ENCODE measurements around the gene LRRC3.

Gene LRRC3

DNA sequence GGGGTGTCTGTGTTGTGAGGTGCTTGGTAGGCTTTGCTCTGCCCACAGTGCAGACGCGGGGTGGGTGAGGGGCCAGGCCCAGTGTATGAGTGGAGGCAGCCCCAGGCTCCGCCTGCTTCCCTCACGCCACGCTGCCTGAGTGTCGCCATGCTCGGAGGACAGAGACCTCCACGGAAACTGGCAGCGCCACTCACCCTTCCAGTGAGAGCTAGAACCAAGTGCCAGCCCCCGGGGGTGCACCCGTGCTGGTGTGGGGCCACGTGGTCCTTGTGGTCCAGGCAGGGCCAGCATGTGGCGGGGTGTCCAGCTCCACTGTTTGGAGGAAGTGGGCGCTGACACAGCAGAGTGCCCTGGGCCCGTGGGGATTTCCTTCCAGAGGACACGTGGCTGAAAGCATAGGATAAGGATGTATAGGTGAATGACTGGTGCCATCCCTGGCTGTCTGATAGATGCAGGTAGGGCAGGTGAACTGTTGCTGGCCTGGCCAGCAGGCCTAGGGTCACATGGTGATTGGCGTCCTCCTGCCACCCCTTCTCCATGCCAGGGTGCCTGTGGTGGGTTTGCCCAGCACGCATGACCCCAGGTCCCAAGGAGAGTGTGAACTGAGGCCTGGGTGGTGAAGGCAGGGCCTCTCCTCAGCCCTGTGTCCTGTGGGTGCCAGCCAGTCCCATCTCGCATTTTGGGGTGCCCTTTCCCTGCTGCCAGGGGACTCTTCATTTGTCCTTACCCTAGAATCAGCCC, 3.8 kb downstream of the LRRC3 start:
- TF ChIP-seq, protein P1, sequence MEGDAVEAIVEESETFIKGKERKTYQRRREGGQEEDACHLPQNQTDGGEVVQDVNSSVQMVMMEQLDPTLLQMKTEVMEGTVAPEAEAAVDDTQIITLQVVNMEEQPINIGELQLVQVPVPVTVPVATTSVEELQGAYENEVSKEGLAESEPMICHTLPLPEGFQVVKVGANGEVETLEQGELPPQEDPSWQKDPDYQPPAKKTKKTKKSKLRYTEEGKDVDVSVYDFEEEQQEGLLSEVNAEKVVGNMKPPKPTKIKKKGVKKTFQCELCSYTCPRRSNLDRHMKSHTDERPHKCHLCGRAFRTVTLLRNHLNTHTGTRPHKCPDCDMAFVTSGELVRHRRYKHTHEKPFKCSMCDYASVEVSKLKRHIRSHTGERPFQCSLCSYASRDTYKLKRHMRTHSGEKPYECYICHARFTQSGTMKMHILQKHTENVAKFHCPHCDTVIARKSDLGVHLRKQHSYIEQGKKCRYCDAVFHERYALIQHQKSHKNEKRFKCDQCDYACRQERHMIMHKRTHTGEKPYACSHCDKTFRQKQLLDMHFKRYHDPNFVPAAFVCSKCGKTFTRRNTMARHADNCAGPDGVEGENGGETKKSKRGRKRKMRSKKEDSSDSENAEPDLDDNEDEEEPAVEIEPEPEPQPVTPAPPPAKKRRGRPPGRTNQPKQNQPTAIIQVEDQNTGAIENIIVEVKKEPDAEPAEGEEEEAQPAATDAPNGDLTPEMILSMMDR (IDR thresholded peaks at IDR 0.05; ENCODE audit: borderline replicate concordance, control extremely low read depth, extremely low read depth, insufficient read depth, missing control alignments) = no peak
- in situ Hi-C loops (cut with MboI; ENCODE audit: low sequenced_read_pairs, unreplicated experiment) = loop anchor here (25.0 kb wide), 3 partner anchors 97 to 622 kb away; partner anchors contain the start of gene TRPM2
- no peak for DNase-seq (ENCODE audit: low spot score)

DNA sequence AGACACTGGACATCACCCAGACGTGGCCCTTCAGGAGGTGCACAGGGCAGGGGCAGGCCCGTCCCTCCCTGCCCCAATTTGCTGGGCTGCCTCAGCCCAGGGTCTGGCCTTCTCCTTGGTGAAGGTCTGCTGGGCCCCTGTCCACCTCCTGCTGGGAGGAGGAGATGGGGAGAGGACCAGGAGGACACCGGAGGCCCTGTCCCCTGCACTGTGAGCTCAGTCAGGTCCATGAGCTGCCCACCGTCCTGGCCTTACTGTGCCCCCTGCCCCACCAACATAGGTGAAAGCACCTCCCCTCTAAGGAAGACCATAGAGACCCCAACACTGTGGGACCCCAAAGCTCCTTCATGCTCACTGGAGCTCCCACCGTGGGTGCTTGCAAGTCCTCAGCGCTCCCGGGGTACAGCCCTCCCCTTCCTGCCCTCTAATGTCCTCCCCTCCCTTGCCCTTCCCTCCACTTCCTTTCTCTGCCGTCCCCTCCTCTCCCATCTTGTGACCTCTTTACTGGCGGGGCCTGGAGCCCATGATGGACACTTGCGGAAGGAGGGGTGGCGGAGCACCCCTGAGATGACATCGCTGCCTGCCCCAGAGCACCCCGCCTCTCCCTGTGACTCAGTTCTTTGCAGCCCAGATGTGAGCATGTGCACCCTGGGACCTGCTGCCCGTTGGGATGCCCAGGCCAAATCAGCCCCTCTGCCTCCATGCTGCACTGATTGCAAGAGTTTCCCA, 4.6 kb downstream of the LRRC3 start:
- DNase-seq (ENCODE audit: low spot score) = no peak
- in situ Hi-C loops (cut with MboI; ENCODE audit: low sequenced_read_pairs, unreplicated experiment) = loop anchor here (25.0 kb wide), 3 partner anchors 98 to 623 kb away; partner anchors contain the start of gene TRPM2
- TF ChIP-seq, protein P1 (IDR thresholded peaks at IDR 0.05; ENCODE audit: borderline replicate concordance, control extremely low read depth, extremely low read depth, insufficient read depth, missing control alignments) = no peak

DNA sequence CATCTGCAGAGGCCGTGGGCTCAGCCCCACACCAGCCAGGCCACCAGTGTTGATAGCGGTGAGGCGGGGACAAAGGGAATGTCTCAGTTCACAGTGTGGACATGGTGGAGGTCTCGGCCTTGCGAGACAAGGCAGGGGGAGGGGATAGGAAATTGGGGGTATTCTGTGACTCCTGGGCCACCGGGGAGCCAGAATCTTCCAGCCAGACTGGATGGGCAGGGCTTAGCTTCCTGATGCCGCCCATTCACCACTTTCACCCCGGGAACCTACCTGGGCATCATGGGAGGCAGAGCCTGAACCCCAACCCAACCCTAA, 5.1 kb downstream of the LRRC3 start:
- in situ Hi-C loops (cut with MboI; ENCODE audit: low sequenced_read_pairs, unreplicated experiment) = loop anchor here (25.0 kb wide), 3 partner anchors 98 to 623 kb away; partner anchors contain the start of gene TRPM2
- TF ChIP-seq, protein P1 (IDR thresholded peaks at IDR 0.05; ENCODE audit: borderline replicate concordance, control extremely low read depth, extremely low read depth, insufficient read depth, missing control alignments) = no peak
- DNase-seq (ENCODE audit: low spot score) = no peak

DNA sequence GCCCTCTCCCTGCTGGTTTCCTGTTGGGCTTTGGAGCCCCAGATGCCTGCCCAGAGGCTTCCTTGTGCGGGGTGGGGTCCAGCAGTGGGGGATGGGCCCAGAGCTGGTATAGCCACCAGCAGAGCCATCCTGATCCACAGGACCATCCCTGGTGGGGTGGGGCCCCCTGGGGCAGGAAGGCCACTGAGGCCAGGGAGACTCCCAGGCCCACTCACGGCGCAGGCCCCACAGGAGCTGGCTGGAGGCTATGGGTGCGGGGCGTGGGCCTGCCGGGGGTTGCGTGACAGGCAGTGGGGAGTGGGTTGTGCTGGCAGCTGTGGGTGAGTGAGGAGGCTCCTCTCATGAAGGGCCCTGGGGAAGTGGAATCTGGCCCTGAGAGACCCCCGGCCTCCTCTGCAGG, 5.7 kb downstream of the LRRC3 start:
- in situ Hi-C loops (cut with MboI; ENCODE audit: low sequenced_read_pairs, unreplicated experiment) = loop anchor here (25.0 kb wide), 3 partner anchors 99 to 624 kb away; partner anchors contain the start of gene TRPM2
- no peak for DNase-seq (ENCODE audit: low spot score)
- TF ChIP-seq, protein P1 (IDR thresholded peaks at IDR 0.05; ENCODE audit: borderline replicate concordance, control extremely low read depth, extremely low read depth, insufficient read depth, missing control alignments) = no peak

DNA sequence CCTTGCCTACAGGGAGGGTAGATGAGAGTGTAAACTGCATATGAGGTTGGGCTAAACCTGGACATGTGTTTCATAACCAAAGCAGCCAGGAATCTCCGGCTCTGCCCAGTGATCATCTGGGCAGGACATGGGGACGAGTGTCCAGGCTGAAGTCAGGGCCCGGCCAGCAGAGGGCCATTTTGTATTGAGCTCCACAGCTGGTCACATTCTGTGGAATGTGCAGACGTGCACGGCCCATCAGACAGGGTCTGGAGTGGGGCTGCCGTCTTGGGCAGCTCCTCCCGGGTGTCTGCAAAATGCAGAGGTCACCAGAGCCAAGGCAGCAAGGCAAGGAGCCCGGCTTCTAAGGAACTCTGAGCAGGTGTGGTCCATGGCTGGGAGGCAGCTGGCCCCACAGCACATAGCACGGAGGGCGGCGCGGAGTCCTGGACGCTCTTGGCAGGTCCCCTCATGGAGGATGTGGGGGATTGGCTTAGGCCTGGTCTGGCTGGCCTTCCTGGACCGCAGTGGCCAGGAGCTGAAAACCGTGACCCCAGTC, 6.2 kb downstream of the LRRC3 start:
- TF ChIP-seq, protein P1 (IDR thresholded peaks at IDR 0.05; ENCODE audit: borderline replicate concordance, control extremely low read depth, extremely low read depth, insufficient read depth, missing control alignments) = no peak
- DNase-seq (ENCODE audit: low spot score) = no peak
- in situ Hi-C loops (cut with MboI; ENCODE audit: low sequenced_read_pairs, unreplicated experiment) = loop anchor here (25.0 kb wide), 3 partner anchors 99 to 624 kb away; partner anchors contain the start of gene TRPM2

DNA sequence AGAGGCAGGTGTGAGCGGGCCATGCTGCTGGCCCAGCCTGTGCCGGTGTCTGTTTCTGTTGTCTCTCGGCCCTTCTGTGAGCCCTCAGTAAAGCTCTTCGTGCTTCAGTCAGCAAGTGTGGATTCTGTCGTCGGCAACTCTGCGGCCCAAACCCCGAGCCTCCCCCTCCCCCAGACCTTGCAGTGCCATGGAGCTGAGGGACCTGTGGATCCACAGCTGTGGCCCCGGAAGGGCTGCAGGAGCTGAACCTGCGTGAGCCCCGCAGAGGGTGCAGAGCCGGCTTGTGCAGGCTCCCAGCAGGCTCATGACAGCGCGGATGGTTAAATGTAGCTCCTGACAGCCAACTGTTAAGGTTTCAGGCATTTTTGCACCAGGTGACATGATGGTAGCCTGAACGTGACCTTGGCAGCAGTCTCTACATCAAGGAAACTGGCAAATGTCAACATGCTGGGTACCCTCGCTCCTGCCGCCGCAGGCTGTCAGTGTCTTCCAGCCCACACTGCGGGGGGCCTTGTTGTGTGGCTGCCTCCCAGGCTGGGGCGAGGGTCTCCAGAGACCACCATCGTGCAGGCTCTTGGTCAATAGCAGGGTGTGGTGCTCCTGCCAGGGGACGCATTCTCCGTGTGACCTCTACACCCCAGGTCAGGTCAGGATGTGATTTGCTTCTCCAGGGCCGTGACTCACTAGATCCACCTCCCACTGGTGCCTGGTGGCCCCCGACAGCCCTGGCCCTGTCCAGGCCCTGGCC, 7.0 kb downstream of the LRRC3 start:
- in situ Hi-C loops (cut with MboI; ENCODE audit: low sequenced_read_pairs, unreplicated experiment) = loop anchor here (25.0 kb wide), 3 partner anchors 100 to 625 kb away; partner anchors contain the start of gene TRPM2
- TF ChIP-seq, protein P1 (IDR thresholded peaks at IDR 0.05; ENCODE audit: borderline replicate concordance, control extremely low read depth, extremely low read depth, insufficient read depth, missing control alignments) = no peak
- DNase-seq (ENCODE audit: low spot score) = no peak

Data from GM13976 (cell line).